CD4-positive, alpha-beta T cell treated with Interferon alpha-2 for 1 hour (primary cell): ENCODE measurements around the gene ATG12.
A peak's percentile ranks its signal among the peaks of the same experiment; 100 is the strongest.
"Not testable (repeated sequence)": the region's sequence is repeated elsewhere in the genome, so short reads cannot be mapped to it uniquely, and the experiment has no call there.

ENCODE experiments used
- DNase-seq, 2 donors: peaks; one replicate each; pipeline ENCODE4 v3.0.0-alpha.2; 2020 to 2022

Gene ATG12

GRCh38 chr5:115841382-115842088 lies at the start of gene ATG12, which contains the start of gene AP3S1:
Gene ATG12 (minus strand): TSS chr5:115841565. CDS start chr5:115841552, 13 bp downstream.
Gene AP3S1 (plus strand): TSS chr5:115841935. CDS start chr5:115842038, 103 bp downstream.
- peak; percentile 89 to 92 for DNase-seq

DNA sequence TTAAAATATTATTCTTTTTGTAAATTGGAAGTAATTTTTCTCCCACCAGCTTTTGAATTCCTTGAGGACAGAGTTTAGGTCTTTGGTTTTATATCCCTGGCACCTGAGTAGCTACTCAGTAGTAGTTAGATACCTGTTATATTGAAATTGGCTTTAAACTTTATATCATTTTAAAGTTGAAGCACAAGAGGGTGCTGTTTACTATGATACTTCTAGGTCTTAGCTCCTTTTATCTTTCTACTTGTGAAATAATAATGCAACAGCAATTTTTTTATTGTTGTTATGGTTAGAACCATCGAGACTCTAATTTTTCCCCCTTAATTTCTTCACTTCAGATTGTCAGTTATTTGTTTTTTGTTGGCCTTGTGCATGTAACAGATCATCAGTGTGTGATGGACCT lies 46.7 kb upstream of the ATG12 start:
- DNase-seq: no peak

GRCh38 chr5:115885208-115885607 lies 43.8 kb upstream of the ATG12 start:
- DNase-seq: not testable (repeated sequence)

DNA sequence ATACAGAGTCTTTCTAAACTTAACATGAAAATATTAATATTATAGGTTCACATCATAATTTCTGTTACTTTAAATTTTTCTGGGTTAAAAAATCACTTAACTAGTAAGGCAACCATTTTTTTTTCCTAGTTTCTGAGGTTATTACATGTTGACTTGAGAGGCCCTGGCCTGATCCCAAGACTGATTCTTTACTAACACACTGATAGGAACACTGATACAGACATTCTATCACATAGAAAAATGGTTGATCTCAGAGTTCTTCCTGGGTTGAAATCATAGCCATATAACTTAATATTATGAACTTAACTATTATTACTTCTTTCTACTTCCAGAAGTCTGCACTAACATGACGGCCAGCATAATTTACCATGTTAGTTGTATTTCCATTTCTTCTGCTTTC lies 43.3 kb upstream of the ATG12 start:
- DNase-seq: no peak

GRCh38 chr5:115882434-115882833 lies 41.1 kb upstream of the ATG12 start:
- DNase-seq: not testable (repeated sequence)

GRCh38 chr5:115877342-115877741 lies 36.0 kb upstream of the ATG12 start:
- DNase-seq: not testable (repeated sequence)

- no peak for DNase-seq
These were observed 34.1 kb upstream of the ATG12 start for GRCh38 chr5:115875447-115875846.

- no peak for DNase-seq
These were observed 32.0 kb upstream of the ATG12 start for GRCh38 chr5:115873392-115873791.

GRCh38 chr5:115872447-115872846 lies 31.1 kb upstream of the ATG12 start:
- no peak for DNase-seq

GRCh38 chr5:115869256-115869795 lies 28.0 kb upstream of the ATG12 start:
- no peak for DNase-seq

DNA sequence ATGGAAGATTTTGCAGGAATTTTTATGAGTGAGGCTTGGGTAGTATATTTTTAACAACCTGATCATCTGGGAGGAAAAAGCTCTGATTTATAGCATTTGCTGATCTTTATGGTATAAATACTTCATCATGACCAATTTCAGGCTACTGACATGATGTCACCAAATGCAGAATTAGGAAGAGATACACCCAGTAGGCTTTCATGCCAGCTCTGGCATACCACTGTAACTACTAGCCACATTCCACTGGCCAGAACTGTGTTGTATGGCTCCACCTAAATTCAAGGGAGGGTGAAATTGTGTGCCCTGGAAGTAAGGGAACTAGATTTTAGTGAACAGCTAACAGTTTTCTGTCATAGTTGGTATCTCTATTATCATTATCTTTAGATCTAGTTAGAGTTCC lies 18.0 kb upstream of the ATG12 start:
- no peak for DNase-seq

- no peak for DNase-seq
These were observed 17.0 kb upstream of the ATG12 start for GRCh38 chr5:115858396-115858795.

- DNase-seq: no peak
These were observed 16.4 kb upstream of the ATG12 start for GRCh38 chr5:115857626-115858349.

DNA sequence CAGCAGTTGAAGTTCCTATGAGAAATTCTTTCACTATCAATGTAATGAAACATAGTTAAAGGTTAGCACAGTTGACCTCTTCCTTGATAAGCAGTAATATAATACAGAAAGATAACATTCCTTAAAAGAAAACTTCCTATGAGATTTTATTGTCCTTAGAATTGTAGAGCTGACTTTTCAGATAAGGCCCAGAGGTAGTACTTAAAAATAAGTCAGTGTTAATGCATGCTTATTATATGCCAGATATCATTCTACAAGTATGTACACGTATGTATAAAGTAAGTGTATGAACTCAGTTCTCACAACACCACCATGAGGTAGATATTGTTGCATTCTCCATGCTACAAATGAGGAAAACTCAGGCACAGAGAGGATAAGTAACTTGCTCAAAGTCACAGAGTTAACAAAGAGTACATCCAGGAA lies 15.7 kb upstream of the ATG12 start:
- no peak for DNase-seq

GRCh38 chr5:115855959-115856358 lies 14.6 kb upstream of the ATG12 start:
- no peak for DNase-seq

- DNase-seq: no peak
These were observed 12.8 kb upstream of the ATG12 start for GRCh38 chr5:115854139-115854538.

GRCh38 chr5:115850744-115851416 lies 9.5 kb upstream of the ATG12 start:
- no peak for DNase-seq

GRCh38 chr5:115849258-115849798 lies 8.0 kb upstream of the ATG12 start:
- DNase-seq: no peak

DNA sequence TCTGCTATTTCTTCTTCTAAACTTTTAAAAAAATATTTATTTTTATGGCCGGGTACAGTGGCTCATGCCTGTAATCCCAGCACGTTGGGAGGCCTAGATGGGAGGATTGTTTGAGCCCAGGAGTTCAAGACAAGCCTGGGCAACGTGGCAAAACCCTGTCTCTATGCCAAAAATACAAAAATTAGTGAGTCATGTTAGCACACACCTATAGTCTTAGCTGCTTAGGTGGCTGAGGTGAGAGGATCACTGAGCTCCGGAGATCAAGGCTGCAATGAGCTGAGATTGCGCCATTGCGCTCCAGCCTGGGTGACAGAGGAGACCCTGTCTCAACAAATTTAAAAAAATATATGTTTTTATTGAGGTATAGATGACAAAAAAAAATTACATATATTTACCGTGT lies 5.9 kb upstream of the ATG12 start:
- no peak for DNase-seq

DNA sequence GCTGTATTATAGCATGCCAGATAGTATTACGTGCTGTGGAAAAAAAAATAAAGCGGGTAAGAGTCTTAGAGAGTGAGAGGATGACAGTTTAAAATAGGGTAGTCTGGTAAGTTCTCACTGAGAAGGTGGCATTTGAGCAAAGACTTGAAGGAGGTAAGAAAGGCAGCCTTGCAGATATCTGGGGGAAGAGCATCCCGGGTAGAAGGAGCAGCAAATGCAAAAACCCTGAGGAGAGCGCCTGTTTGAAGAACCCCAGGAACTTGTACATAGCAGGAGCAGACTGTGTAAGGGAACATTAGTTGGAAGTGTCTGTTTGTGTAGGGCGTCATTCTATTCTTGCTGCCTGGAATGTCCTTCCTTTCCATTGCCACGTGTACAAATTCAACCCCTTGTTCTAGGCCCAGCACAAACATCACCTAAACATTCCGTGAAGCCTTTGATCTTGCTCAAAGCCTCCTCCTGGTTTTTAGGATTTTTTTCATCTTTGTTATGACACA lies 3.0 kb upstream of the ATG12 start:
- no peak for DNase-seq

DNA sequence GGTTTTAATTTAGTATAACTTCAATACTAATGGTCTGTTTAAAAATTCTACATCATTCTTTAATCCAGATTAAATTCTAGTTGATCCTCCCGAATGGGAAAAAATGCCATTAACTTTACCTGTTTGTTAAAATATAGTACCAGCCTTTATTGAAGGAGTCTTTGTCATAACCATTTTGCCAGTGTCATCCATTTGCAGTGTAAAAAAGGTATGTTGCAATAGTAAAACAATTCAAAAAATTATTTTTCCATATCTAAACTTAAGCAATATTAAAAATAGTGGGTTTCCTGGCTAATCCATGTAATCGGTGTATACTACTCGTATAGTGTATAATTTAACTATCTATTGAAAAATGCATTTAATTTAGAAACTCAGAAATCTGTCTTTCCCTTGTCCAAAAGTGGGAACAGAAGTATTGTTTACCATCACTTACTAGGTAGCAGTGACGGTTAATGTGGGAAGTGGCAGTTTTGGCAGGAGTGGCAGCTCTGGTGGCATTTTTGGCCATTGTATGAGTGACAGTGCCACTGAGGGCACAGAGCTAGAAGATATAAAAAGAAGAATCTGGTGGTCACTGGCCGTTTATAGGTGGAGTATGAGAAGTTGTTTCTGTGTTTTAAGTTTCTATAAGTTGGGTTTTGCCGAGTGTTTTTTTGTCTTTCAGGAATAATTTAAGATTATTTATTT lies 2.2 kb upstream of the ATG12 start:
- DNase-seq: no peak

- no peak for DNase-seq
These were observed 1.6 kb upstream of the ATG12 start for GRCh38 chr5:115842952-115843351.
